Endothelial cell of umbilical vein (primary cell): Measurements from ENCODE around the gene FAXDC2. TPM values are rescaled to one million over a fixed set of nuclear protein-coding genes. Genes with fewer than 3 reads are reported as not detected.
A peak's percentile ranks its signal among the peaks of the same experiment; 100 is the strongest.

ENCODE experiments used
- BruUV-seq: library from RNA; stranded (reverse); fragments of 400-500 nt; replicated peaks from 2 replicates; lab custom pipeline; 2021; lab: Mats Ljungman, UMichigan
- CTCF ChIA-PET: fragments of 300-600, 350-600 bp; sonication (Branson Sonifier 250); formaldehyde crosslinking; loops from one replicate; lab custom pipeline; 2021; ENCODE audit warnings: antibody characterized with exemption, inconsistent platforms; lab: Charles Lee
- POLR2A ChIA-PET: fragments of 300-600, 350-600 bp; sonication (Branson Sonifier 250); formaldehyde crosslinking; loops from one replicate; lab custom pipeline; 2021; ENCODE audit warnings: antibody characterized with exemption, inconsistent platforms; lab: Charles Lee
- DNase-seq: peaks from one replicate; pipeline ENCODE4 v3.0.0-alpha.2; 2011; ENCODE audit warnings: low read depth, low spot score
- FAIRE-seq: peaks from 2 replicates; lab custom pipeline; 2011; peaks lifted over from hg19 to GRCh38; lab: Jason Lieb, UNC
- H2AFZ ChIP-seq: 2 replicates; pipeline ENCODE4 v1.6.0; 2012; ENCODE audit warnings: low read depth, low read length, control low read depth, inconsistent platforms
- H3K27ac ChIP-seq: 2 replicates; pipeline ENCODE4 v1.5.1; 2011; ENCODE audit warnings: low read depth, mild to moderate bottlenecking, control low read depth, low read length, moderate library complexity; ENCODE audit not compliant: insufficient read depth
- H3K27me3 ChIP-seq, 2 experiments: 2 replicates each; pipeline versions ENCODE4 v1.6.0 to v1.6.1; 2011; ENCODE audit warnings: low read length in 2 of 2, mixed read lengths in 1 of 2; ENCODE audit not compliant: control insufficient read depth in 2 of 2, insufficient read depth in 2 of 2
- H3K36me3 ChIP-seq, 2 experiments: 2 replicates in 1 of 2; 3 replicates in 1 of 2; pipeline ENCODE4 v1.5.1; 2011; ENCODE audit warnings: low read length in 2 of 2, mild to moderate bottlenecking in 1 of 2, moderate library complexity in 1 of 2; ENCODE audit not compliant: control insufficient read depth in 2 of 2, insufficient read depth in 2 of 2; ENCODE audit errors: extremely low read depth in 1 of 2
- H3K4me1 ChIP-seq: 3 replicates; pipeline ENCODE4 v1.5.1; 2011; ENCODE audit warnings: mild to moderate bottlenecking, low read length; ENCODE audit not compliant: control insufficient read depth, insufficient read depth; ENCODE audit errors: extremely low read depth
- H3K4me2 ChIP-seq: 2 replicates; pipeline ENCODE4 v1.6.1; 2011; ENCODE audit warnings: low read length, control low read depth, mixed read lengths; ENCODE audit not compliant: insufficient read depth
- H3K4me3 ChIP-seq, 3 experiments: fragments of 200-600 bp in 1 of 3; sonication (generic), shearing (Covaris generic) in 1 of 3; replicated peaks in 1 of 3; 2 replicates each; pipeline ENCODE4 v1.5.1; 2011 to 2016; ENCODE audit warnings: control low read depth in 3 of 3, low read length in 3 of 3, mild to moderate bottlenecking in 2 of 3, inconsistent platforms in 1 of 3, low read depth in 1 of 3, moderate library complexity in 1 of 3; ENCODE audit not compliant: insufficient read depth in 1 of 3
- H3K79me2 ChIP-seq: 2 replicates; pipeline ENCODE4 v1.6.0; 2012; ENCODE audit warnings: low read length, inconsistent platforms; ENCODE audit not compliant: control insufficient read depth, insufficient read depth
- H3K9ac ChIP-seq: replicated peaks from 2 replicates; pipeline ENCODE3; 2011; ENCODE audit warnings: low read length, control low read depth; ENCODE audit not compliant: insufficient read depth; ENCODE audit errors: extremely low read depth
- H3K9me1 ChIP-seq: replicated peaks from 3 replicates; pipeline ENCODE4 v1.6.0; 2011; ENCODE audit warnings: mild to moderate bottlenecking, low read length; ENCODE audit not compliant: control insufficient read depth, insufficient read depth; ENCODE audit errors: extremely low read depth
- H3K9me3 ChIP-seq: replicated peaks from 2 replicates; pipeline ENCODE4 v1.5.1; 2012; ENCODE audit warnings: low read length, inconsistent platforms; ENCODE audit not compliant: control insufficient read depth, insufficient read depth
- H4K20me1 ChIP-seq: replicated peaks from 2 replicates; pipeline ENCODE3; 2011; ENCODE audit warnings: mild to moderate bottlenecking, low read length; ENCODE audit not compliant: control insufficient read depth, insufficient read depth; ENCODE audit errors: extremely low read depth
- CTCF ChIP-seq, 2 donors: IDR thresholded peaks; 1 replicate in 1 of 2; 2 replicates in 1 of 2; pipeline ENCODE4 v1.5.1; 2011; ENCODE audit warnings: low read length in 2 of 2, mild to moderate bottlenecking in 2 of 2, moderate library complexity in 2 of 2, control low read depth in 1 of 2, inconsistent platforms in 1 of 2, low read depth in 1 of 2; ENCODE audit not compliant: insufficient read depth in 1 of 2; ENCODE audit errors: extremely low read depth in 1 of 2
- EZH2 ChIP-seq: IDR thresholded peaks from 2 replicates; pipeline ENCODE4 v1.6.1; 2012; ENCODE audit warnings: borderline replicate concordance, low read depth, mild to moderate bottlenecking, moderate library complexity, low read length, inconsistent platforms; ENCODE audit not compliant: severe bottlenecking
- GATA2 ChIP-seq: IDR thresholded peaks from 2 replicates; pipeline ENCODE4 v1.7.0; 2011; ENCODE audit warnings: low read depth, mild to moderate bottlenecking, moderate library complexity, mixed read lengths, low read length; ENCODE audit not compliant: insufficient read length, insufficient read depth
- MAX ChIP-seq: IDR thresholded peaks from 2 replicates; pipeline ENCODE4 v1.6.1; 2011; ENCODE audit not compliant: insufficient read depth, insufficient read length
- POLR2A ChIP-seq: IDR thresholded peaks from 2 replicates; pipeline ENCODE4 v1.6.1; 2012; ENCODE audit warnings: low read depth, mild to moderate bottlenecking, control low read depth, low read length
- dilution Hi-C: fragments of 300-500 bp; cut with MboI; formaldehyde crosslinking; loops from one replicate; pipeline ENCODE4 v1.15.0; 2019; ENCODE audit warnings: low sequenced_read_pairs; ENCODE audit not compliant: extremely low pct_ligation_motif_present
- intact Hi-C: fragments of 100-400 bp; cut with micrococcal nuclease; formaldehyde crosslinking; loops from one replicate; pipeline ENCODE4 v1.10.0; 2022
- polyA plus RNA-seq, 4 experiments: library from polyadenylated mRNA; depleted of rRNA in 3 of 4; stranded (reverse) in 3 of 4; unstranded in 1 of 4; fragments of >200 nt; gene quantifications; 2 replicates each; pipeline versions ENCODE4 v1.2.1 to v1.2.3, GENCODE V29; 2011 to 2012; ENCODE audit warnings: missing spikeins in 1 of 4
- total RNA-seq: library from RNA; stranded (reverse); gene quantifications from 2 replicates; pipeline ENCODE4 v1.2.3, GENCODE V29; 2021

Gene FAXDC2
- total and polyA plus RNA-seq, 2 donors (not counting 3 experiments of a cell fraction or from before 2014, with no cell fraction given): 8.3 to 12.0 TPM

GRCh38 chr5:154849264-154849785, 1.1 kb downstream of the FAXDC2 start:
- FAIRE-seq: no peak
- POLR2A ChIA-PET: no interaction called here

GRCh38 chr5:154844809-154845208, 5.6 kb downstream of the FAXDC2 start:
- Histone ChIP-seq H2AFZ (peak overlapping the region; percentile 15), H3K4me1 (peaks cover 9% of the 10 kb centered on the region), H3K9me3 (no peaks in the 10 kb centered on the region), H3K4me2 (peak overlapping the region; percentile 9), H3K27me3 (no peaks in the 10 kb centered on the region), H4K20me1 (no peaks in the 10 kb centered on the region), H3K79me2 (no peaks in the 10 kb centered on the region), H3K4me3 (no peak overlapping the region), H3K9ac (no peak overlapping the region), H3K36me3 (no peaks in the 10 kb centered on the region), H3K9me1 (no peaks in the 10 kb centered on the region), H3K27ac (no peak overlapping the region)
- ChIA-PET POLR2A (interaction anchor here (0.6 kb wide), 1 partner anchor 56 kb away, joined by 3 read pairs; no protein-coding TSS in a partner anchor), CTCF (interaction anchor here (1.0 to 1.9 kb wide), 4 partner anchors 10 to 159 kb away, joined by 3 to 5 read pairs (median 4); no protein-coding TSS in a partner anchor)
- FAIRE-seq: peak; percentile 87
- TF ChIP-seq GATA2 (peak; percentile 70), POLR2A (no peak), CTCF (IDR thresholded peaks at IDR 0.05; ENCODE audit: extremely low read depth in 1 of 2, insufficient read depth in 1 of 2, low read depth in 1 of 2, low read length in 2 of 2) (no peak), EZH2 (no peak), MAX (no peak)
- intact Hi-C loops (loop anchor here (1.0 kb wide), 1 partner anchor 10 kb away; no protein-coding TSS in a partner anchor), dilution Hi-C loops (no loop called here)
- DNase-seq: peak; percentile 68
- BruUV-seq: no TSS peak

More at GRCh38 chr5:154849264-154849785, 1.1 kb downstream of the FAXDC2 start:
- H3K79me2 ChIP-seq: no peaks in the 10 kb centered on the region
- no peak overlapping the region for H3K4me2 ChIP-seq
- no peak overlapping the region for H3K27ac ChIP-seq
- H3K9ac ChIP-seq: peak overlapping the region; percentile 6
- dilution Hi-C loops: no loop called here
- H3K4me1 ChIP-seq: peaks cover 19% of the 10 kb centered on the region
- no peak for TF ChIP-seq GATA2
- BruUV-seq: no TSS peak
- CTCF ChIA-PET: no interaction called here
- no peaks in the 10 kb centered on the region for H3K36me3 ChIP-seq
- H4K20me1 ChIP-seq: no peaks in the 10 kb centered on the region
- H2AFZ ChIP-seq: no peak overlapping the region
- intact Hi-C loops: no loop called here
- no peak for DNase-seq
- H3K4me3 ChIP-seq: no peak overlapping the region
- no peaks in the 10 kb centered on the region for H3K27me3 ChIP-seq
- H3K9me3 ChIP-seq: no peaks in the 10 kb centered on the region
- H3K9me1 ChIP-seq: no peaks in the 10 kb centered on the region
